Kidney (tissue), 14 donors: Measurements from ENCODE around the gene PPM1N. TPM values are rescaled to one million over a fixed set of nuclear protein-coding genes. Genes with fewer than 3 reads are reported as not detected.

Source experiments
- DNase-seq, 5 donors: peaks; one replicate each; pipeline ENCODE4 v3.0.0-alpha.2; 2013 to 2020
- FAIRE-seq: peaks from 2 replicates; lab custom pipeline; 2012; peaks lifted over from hg19 to GRCh38; lab: Jason Lieb, UNC
- H3K27ac ChIP-seq, 2 donors: one replicate each; pipeline ENCODE4 v1.7.0; 2013; ENCODE audit warnings: low read depth in 2 of 2, low read length in 2 of 2, inconsistent platforms in 1 of 2
- H3K27me3 ChIP-seq: one replicate; pipeline ENCODE4 v1.7.1; 2013; ENCODE audit warnings: low read length, inconsistent platforms; ENCODE audit not compliant: control insufficient read depth, insufficient read depth
- H3K36me3 ChIP-seq, 3 donors: one replicate each; pipeline versions ENCODE4 v1.7.0 to v1.7.1; 2013; ENCODE audit warnings: low read length in 3 of 3, control low read depth in 1 of 3, inconsistent platforms in 1 of 3; ENCODE audit not compliant: insufficient read depth in 3 of 3, control insufficient read depth in 2 of 3
- H3K4me1 ChIP-seq, 3 donors: one replicate each; pipeline versions ENCODE4 v1.7.0 to v1.7.1; 2013; ENCODE audit warnings: low read length in 3 of 3, inconsistent platforms in 1 of 3, low read depth in 1 of 3; ENCODE audit not compliant: control insufficient read depth in 2 of 3, insufficient read depth in 2 of 3
- H3K4me3 ChIP-seq, 3 donors: one replicate each; pipeline versions ENCODE4 v1.7.0 to v1.8.1; 2013; ENCODE audit warnings: low read length in 3 of 3, control low read depth in 1 of 3, inconsistent platforms in 1 of 3
- H3K9ac ChIP-seq, 3 donors: one replicate each; pipeline versions ENCODE4 v1.7.0 to v1.7.1; 2013; ENCODE audit warnings: low read length in 3 of 3, control low read depth in 1 of 3, inconsistent platforms in 1 of 3
- H3K9me3 ChIP-seq, 3 donors: one replicate each; pipeline versions ENCODE4 v1.7.0 to v1.7.1; 2013; ENCODE audit warnings: low read length in 3 of 3, control low read depth in 1 of 3, inconsistent platforms in 1 of 3; ENCODE audit not compliant: control insufficient read depth in 2 of 3, insufficient read depth in 1 of 3
- intact Hi-C: fragments of 100-400 bp; cut with DNase I; formaldehyde crosslinking; loops from one replicate; pipeline ENCODE4 v1.11.1; 2022
- polyA plus RNA-seq: library from polyadenylated mRNA; stranded (reverse); fragments of 350-450 nt; fragmentation: Illumina TruSeq; extraction: RNeasy Lipid Tissue Mini Kit (QIAGEN cat#74804); gene quantifications from one replicate; pipeline ENCODE4 v1.2.3, GENCODE V29; 2014; ENCODE audit warnings: low read depth, low replicate concordance; ENCODE audit not compliant: insufficient read depth
- total RNA-seq: library from RNA; stranded (reverse); fragmentation: NEBNext Ultra II Directional; extraction: Animal tissue kit (Norgen Biotek cat#: 25700); gene quantifications from one replicate; pipeline ENCODE4 v1.2.1, GENCODE V29; 2021
- TF ChIP-seq, protein P1 (sequence below): IDR thresholded peaks from 3 replicates; pipeline ENCODE4 v1.5.1; 2012; ENCODE audit warnings: mild to moderate bottlenecking, moderate library complexity, borderline replicate concordance; ENCODE audit not compliant: insufficient read depth; ENCODE audit errors: extremely low read depth
- donor health status: control.
- donor health status: control.
- donor health status: control.
- donor health status: control.
- donor health status: control.
- donor health status: DM: yes; HTN: yes; CAD: no.
- donor health status: Normal renal cell carcinoma (clear cell type).

The PPM1N gene
- total and polyA plus RNA-seq, 2 donors from 2014 or later = 0.69 to 2.2 TPM

DNA sequence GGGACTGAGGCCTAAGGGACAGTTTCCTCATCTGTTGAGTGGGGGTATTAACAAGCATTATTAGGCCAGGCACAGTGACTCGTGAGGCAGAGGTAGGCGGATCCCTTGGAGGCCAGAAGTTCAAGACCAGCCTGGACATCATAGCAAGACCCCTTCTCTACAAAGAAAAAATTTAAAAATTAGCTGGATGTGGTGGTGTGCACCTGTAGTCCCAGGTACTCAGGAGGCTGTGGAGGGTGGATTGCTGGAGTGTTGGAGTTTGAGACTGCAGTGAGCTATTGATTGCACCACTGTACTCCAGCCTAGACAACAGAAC lies 41.8 kb upstream of the PPM1N start:
- Histone ChIP-seq H3K9me3 (no peaks in the 10 kb centered on the region), H3K9ac (peak overlapping the region in 1 of 3 donors; percentile 58), H3K4me3 (no peak overlapping the region), H3K36me3 (no peaks in the 10 kb centered on the region), H3K27ac (peak overlapping the region; percentile 87 to 93), H3K27me3 (no peaks in the 10 kb centered on the region), H3K4me1 (peaks cover 0 to 13% (median 0%) of the 10 kb centered on the region in 3 donors)
- DNase-seq (no peak), FAIRE-seq (no peak)
- intact Hi-C loops = no loop called here
- TF ChIP-seq, protein P1, sequence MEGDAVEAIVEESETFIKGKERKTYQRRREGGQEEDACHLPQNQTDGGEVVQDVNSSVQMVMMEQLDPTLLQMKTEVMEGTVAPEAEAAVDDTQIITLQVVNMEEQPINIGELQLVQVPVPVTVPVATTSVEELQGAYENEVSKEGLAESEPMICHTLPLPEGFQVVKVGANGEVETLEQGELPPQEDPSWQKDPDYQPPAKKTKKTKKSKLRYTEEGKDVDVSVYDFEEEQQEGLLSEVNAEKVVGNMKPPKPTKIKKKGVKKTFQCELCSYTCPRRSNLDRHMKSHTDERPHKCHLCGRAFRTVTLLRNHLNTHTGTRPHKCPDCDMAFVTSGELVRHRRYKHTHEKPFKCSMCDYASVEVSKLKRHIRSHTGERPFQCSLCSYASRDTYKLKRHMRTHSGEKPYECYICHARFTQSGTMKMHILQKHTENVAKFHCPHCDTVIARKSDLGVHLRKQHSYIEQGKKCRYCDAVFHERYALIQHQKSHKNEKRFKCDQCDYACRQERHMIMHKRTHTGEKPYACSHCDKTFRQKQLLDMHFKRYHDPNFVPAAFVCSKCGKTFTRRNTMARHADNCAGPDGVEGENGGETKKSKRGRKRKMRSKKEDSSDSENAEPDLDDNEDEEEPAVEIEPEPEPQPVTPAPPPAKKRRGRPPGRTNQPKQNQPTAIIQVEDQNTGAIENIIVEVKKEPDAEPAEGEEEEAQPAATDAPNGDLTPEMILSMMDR = no peak

DNA sequence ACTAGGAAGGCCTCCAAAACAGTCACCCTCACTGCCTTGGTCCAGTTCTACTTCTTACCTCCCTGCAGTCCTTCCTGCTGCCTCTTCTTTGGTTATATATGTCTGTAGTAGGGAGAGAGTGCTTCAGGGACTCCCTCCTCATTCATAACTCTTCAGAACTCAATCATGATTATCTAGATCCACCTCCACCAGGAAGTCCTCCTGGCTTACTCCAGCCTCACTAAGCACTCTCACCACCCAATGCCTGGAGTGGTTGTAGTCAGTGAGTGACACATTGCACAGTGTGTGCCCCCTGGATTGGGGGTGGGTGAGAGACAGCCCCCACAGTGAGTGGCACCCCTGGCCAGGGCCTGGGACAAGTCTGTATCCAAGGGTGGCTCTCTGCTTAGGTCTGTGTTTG lies 40.5 kb upstream of the PPM1N start:
- peaks cover 0 to 12% (median 0%) of the 10 kb centered on the region in 3 donors for H3K4me1 ChIP-seq
- TF ChIP-seq, protein P1 = no peak
- FAIRE-seq (no peak), DNase-seq (no peak)
- no peak overlapping the region for H3K4me3 ChIP-seq
- no peaks in the 10 kb centered on the region for H3K27me3 ChIP-seq
- H3K9ac ChIP-seq = no peak overlapping the region
- no peaks in the 10 kb centered on the region for H3K9me3 ChIP-seq
- intact Hi-C loops = no loop called here
- H3K27ac ChIP-seq = no peak overlapping the region
- no peaks in the 10 kb centered on the region for H3K36me3 ChIP-seq

DNA sequence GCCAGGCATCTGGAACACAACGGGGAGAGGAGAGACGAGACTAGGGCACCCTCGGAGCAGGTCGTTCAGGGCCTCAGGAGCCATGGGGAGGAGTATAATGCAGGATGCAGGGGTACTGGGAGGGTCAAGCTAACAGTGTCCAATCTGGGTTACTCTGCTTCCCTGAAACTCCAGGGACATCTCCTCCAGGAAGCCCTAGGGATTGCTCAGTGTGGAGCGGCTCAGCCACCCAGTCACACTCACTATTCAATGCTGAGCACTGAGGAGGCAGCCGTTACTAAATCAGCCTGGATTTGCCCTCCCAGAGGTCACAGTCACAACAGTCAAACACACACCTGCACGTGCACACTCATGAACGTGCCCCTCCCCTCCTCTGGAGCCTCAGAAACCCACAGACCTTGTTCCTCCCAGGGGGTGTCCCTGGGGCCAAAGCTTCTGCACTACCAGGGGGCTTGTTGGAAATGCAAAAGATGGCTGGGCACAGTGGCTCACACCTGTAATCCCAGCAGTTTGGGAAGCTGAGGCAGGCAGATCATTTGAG lies 37.4 kb upstream of the PPM1N start:
- peaks cover 0 to 5% (median 0%) of the 10 kb centered on the region in 3 donors for H3K4me1 ChIP-seq
- TF ChIP-seq, protein P1 = no peak
- H3K9ac ChIP-seq = no peak overlapping the region
- H3K27ac ChIP-seq = no peak overlapping the region
- H3K36me3 ChIP-seq = no peaks in the 10 kb centered on the region
- no peaks in the 10 kb centered on the region for H3K27me3 ChIP-seq
- FAIRE-seq (no peak), DNase-seq (no peak)
- H3K4me3 ChIP-seq = no peak overlapping the region
- no peaks in the 10 kb centered on the region for H3K9me3 ChIP-seq
- intact Hi-C loops = no loop called here

DNA sequence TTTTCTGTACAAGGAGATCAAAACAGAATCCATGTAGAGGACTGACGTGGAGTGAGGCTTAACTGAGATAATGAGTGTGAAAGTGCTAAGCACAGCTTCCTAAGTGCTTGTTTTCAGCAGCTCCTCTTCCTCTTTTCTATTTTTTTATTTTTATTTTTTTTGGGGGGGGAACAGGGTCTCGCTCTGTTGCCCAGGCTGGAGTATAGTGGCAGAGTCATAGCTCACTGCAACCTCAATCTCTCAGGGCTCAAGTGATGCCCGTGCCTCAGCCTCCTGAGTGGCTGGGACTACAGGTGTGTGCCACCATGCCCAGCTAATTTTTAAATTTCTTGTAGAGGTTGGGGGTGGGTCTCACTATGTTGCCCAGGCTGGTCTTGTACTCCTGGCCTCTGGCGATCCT lies 36.1 kb upstream of the PPM1N start:
- DNase-seq = no peak

More for the DNA sequence above, 36.1 kb upstream of the PPM1N start:
- Histone ChIP-seq H3K9me3 (no peaks in the 10 kb centered on the region), H3K4me3 (no peak overlapping the region), H3K4me1 (peaks cover 0 to 3% (median 2%) of the 10 kb centered on the region in 3 donors), H3K27ac (no peak overlapping the region), H3K9ac (no peak overlapping the region), H3K36me3 (no peaks in the 10 kb centered on the region), H3K27me3 (no peaks in the 10 kb centered on the region)
- FAIRE-seq = no peak
- intact Hi-C loops = no loop called here
- TF ChIP-seq, protein P1 = no peak
